ENCODE results near the gene YOD1.

DNA sequence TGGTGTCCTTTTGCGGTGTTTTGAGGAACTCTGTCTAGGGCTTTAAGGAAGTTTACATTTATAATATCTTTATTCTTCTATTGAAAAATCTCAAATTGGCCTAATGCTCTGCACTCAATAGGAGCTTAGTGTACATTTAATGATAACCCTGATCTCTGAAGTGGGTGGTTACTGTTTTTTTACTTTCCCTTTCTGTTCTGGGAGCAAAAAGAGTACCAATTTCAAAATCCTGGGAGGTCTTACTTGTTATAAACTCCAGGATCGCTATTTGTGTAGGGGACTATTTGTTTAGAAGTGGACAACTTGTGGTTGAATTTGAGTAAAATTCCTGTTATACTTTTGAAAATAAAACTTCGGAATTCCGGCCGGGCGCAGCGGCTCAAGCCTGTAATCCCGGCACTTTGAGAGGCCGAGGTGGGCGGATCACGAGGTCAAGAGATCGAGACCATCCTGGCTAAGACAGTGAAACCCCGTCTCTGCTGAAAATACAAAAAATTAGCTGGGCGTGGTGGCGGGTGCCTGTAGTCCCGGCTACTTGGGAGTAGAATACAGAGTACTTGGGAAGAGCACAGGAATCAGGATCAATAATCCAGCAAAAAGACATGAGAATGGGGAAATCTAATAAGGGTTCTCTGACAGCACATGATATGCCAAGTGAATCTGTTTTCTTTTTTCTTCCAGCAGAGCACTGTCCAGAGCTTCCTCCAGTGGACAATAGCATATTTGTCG lies 38.8 kb upstream of the YOD1 start:
- TF ChIP-seq TAF1 (IDR thresholded peaks at IDR 0.05; ENCODE audit: borderline replicate concordance, insufficient read depth, low read length) = no peak
- no peak for TF ChIP-seq SIN3A (IDR thresholded peaks at IDR 0.05; ENCODE audit: borderline replicate concordance, insufficient read depth, low read length)
- TF ChIP-seq FOXP2 (optimal IDR thresholded peaks at IDR 0.05; ENCODE audit: borderline replicate concordance, extremely low read depth, extremely low read length, insufficient read depth) = no peak
- TF ChIP-seq, protein P1, sequence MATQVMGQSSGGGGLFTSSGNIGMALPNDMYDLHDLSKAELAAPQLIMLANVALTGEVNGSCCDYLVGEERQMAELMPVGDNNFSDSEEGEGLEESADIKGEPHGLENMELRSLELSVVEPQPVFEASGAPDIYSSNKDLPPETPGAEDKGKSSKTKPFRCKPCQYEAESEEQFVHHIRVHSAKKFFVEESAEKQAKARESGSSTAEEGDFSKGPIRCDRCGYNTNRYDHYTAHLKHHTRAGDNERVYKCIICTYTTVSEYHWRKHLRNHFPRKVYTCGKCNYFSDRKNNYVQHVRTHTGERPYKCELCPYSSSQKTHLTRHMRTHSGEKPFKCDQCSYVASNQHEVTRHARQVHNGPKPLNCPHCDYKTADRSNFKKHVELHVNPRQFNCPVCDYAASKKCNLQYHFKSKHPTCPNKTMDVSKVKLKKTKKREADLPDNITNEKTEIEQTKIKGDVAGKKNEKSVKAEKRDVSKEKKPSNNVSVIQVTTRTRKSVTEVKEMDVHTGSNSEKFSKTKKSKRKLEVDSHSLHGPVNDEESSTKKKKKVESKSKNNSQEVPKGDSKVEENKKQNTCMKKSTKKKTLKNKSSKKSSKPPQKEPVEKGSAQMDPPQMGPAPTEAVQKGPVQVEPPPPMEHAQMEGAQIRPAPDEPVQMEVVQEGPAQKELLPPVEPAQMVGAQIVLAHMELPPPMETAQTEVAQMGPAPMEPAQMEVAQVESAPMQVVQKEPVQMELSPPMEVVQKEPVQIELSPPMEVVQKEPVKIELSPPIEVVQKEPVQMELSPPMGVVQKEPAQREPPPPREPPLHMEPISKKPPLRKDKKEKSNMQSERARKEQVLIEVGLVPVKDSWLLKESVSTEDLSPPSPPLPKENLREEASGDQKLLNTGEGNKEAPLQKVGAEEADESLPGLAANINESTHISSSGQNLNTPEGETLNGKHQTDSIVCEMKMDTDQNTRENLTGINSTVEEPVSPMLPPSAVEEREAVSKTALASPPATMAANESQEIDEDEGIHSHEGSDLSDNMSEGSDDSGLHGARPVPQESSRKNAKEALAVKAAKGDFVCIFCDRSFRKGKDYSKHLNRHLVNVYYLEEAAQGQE (IDR thresholded peaks at IDR 0.05; ENCODE audit: insufficient read depth in 1 of 2, low read depth in 2 of 2, low read length in 2 of 2) = no peak
